Hepatocyte (in vitro differentiated cells): Measurements from ENCODE around the gene KPNA4. TPM values are rescaled to one million over a fixed set of nuclear protein-coding genes. Genes with fewer than 3 reads are reported as not detected.

Experiments used
- DNase-seq: peaks from one replicate; pipeline ENCODE4 v3.0.0-alpha.2; 2016; ENCODE audit warnings: low spot score
- H2AFZ ChIP-seq: fragments of 200-600 bp; sonication (generic); 2 replicates; pipeline ENCODE4 v1.6.0; 2016; ENCODE audit warnings: antibody characterized with exemption, mild to moderate bottlenecking
- H3K27ac ChIP-seq: fragments of 200-600 bp; sonication (generic); 2 replicates; pipeline ENCODE4 v1.5.1; 2016; ENCODE audit warnings: mild to moderate bottlenecking
- H3K27me3 ChIP-seq: fragments of 200-600 bp; sonication (generic); 2 replicates; pipeline ENCODE4 v1.6.1; 2016
- H3K36me3 ChIP-seq: fragments of 200-600 bp; sonication (generic); replicated peaks from 2 replicates; pipeline ENCODE4 v1.5.1; 2016; ENCODE audit warnings: low read depth; ENCODE audit not compliant: insufficient read depth
- H3K4me1 ChIP-seq: fragments of 200-600 bp; sonication (generic); 2 replicates; pipeline ENCODE4 v1.5.1; 2016; ENCODE audit warnings: mild to moderate bottlenecking, moderate library complexity; ENCODE audit not compliant: insufficient read depth
- H3K4me2 ChIP-seq: fragments of 200-600 bp; sonication (generic); 2 replicates; pipeline ENCODE4 v1.6.0; 2016
- H3K4me3 ChIP-seq: fragments of 200-600 bp; sonication (generic); 2 replicates; pipeline ENCODE4 v1.5.1; 2016; ENCODE audit warnings: mild to moderate bottlenecking
- H3K79me2 ChIP-seq: fragments of 200-600 bp; sonication (generic); 2 replicates; pipeline ENCODE4 v1.6.0; 2017; ENCODE audit warnings: mild to moderate bottlenecking
- H3K9me2 ChIP-seq: fragments of 200-600 bp; sonication (generic); replicated peaks from 2 replicates; pipeline ENCODE4 v1.6.0; 2017; ENCODE audit warnings: mild to moderate bottlenecking; ENCODE audit not compliant: insufficient read depth
- H3K9me3 ChIP-seq: fragments of 200-600 bp; sonication (generic); 2 replicates; pipeline ENCODE4 v1.5.1; 2016; ENCODE audit warnings: low read depth, mild to moderate bottlenecking
- H4K20me1 ChIP-seq: fragments of 200-600 bp; sonication (generic); 2 replicates; pipeline ENCODE4 v1.6.0; 2016; ENCODE audit warnings: mild to moderate bottlenecking; ENCODE audit not compliant: insufficient read depth, poor library complexity, severe bottlenecking
- EZH2 ChIP-seq: fragments of 200-600 bp; sonication (generic); IDR thresholded peaks from 2 replicates; pipeline ENCODE4 v1.6.1; 2016; ENCODE audit warnings: antibody characterized with exemption, mild to moderate bottlenecking, borderline replicate concordance
- EZH2phosphoT487 ChIP-seq: fragments of 200-600 bp; sonication (generic); IDR thresholded peaks from one replicate; pipeline ENCODE4 v1.6.1; 2018; ENCODE audit warnings: antibody characterized with exemption, mild to moderate bottlenecking, low read depth, moderate library complexity; ENCODE audit not compliant: unreplicated experiment, severe bottlenecking
- WGBS: methylation state at CpG from one replicate; pipeline ENCODE4 v1.1.6; 2016; ENCODE audit warnings: low lambda C conversion rate; ENCODE audit errors: missing lambda C conversion rate; 5-methylcytosine and 5-hydroxymethylcytosine counted together
- polyA plus RNA-seq: library from polyadenylated mRNA; unstranded; fragments of >200 nt; fragmentation: Nextera tagmentation; extraction: Ambion mirVana; gene quantifications from 2 replicates; pipeline ENCODE4 v1.2.1, GENCODE V29; 2016
- total RNA-seq: library from RNA; depleted of rRNA; stranded (reverse); fragments of >200 nt; gene quantifications from 2 replicates; pipeline ENCODE4 v1.2.3, GENCODE V29; 2014
- TF ChIP-seq, protein P1 (sequence below): fragments of 200-600 bp; sonication (generic); IDR thresholded peaks from 2 replicates; pipeline ENCODE4 v1.5.1; 2016; ENCODE audit warnings: antibody characterized with exemption, mild to moderate bottlenecking; ENCODE audit not compliant: poor library complexity

Gene KPNA4
- total and polyA plus RNA-seq, 2 experiments from 2014 or later: 13.0 to 26.6 TPM

GRCh38 chr3:160567774-160568173 is 2.4 kb upstream of the KPNA4 start:
- no peak overlapping the region for H3K4me3 ChIP-seq
- no peaks in the 10 kb centered on the region for H3K27me3 ChIP-seq
- DNase-seq: no peak
- H3K4me1 ChIP-seq: peaks cover 10% of the 10 kb centered on the region
- WGBS: 100% methylated on average over 3 of the region's 3 CpGs
- H3K79me2 ChIP-seq: peaks cover 28% of the 10 kb centered on the region
- H3K9me2 ChIP-seq: no peaks in the 10 kb centered on the region
- peak overlapping the region; percentile 79 for H3K4me2 ChIP-seq
- H4K20me1 ChIP-seq: peaks cover 18% of the 10 kb centered on the region
- no peak overlapping the region for H3K27ac ChIP-seq
- H2AFZ ChIP-seq: no peak overlapping the region
- H3K9me3 ChIP-seq: no peaks in the 10 kb centered on the region
- H3K36me3 ChIP-seq: no peaks in the 10 kb centered on the region
- TF ChIP-seq EZH2 (no peak), EZH2phosphoT487 (no peak)
- TF ChIP-seq, protein P1, sequence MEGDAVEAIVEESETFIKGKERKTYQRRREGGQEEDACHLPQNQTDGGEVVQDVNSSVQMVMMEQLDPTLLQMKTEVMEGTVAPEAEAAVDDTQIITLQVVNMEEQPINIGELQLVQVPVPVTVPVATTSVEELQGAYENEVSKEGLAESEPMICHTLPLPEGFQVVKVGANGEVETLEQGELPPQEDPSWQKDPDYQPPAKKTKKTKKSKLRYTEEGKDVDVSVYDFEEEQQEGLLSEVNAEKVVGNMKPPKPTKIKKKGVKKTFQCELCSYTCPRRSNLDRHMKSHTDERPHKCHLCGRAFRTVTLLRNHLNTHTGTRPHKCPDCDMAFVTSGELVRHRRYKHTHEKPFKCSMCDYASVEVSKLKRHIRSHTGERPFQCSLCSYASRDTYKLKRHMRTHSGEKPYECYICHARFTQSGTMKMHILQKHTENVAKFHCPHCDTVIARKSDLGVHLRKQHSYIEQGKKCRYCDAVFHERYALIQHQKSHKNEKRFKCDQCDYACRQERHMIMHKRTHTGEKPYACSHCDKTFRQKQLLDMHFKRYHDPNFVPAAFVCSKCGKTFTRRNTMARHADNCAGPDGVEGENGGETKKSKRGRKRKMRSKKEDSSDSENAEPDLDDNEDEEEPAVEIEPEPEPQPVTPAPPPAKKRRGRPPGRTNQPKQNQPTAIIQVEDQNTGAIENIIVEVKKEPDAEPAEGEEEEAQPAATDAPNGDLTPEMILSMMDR: no peak

DNA sequence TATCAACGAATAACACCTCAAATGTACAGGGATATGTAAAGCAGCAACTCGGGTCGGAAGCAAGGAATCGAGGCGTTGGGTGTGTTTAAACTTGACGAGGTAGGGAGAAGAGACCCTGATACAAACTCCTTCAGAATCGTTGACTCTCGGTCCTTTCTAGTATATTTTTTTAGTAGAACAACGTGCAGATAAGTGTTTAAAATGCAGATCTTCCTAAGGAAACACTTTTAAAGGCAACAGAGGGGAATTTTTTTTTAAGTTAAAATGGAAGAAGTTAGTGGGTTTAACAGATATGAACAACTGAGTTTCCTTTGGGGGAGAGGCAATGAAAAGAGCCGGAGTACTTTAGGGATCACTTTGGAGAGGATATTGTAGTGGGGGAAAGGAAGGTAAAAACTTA is 1.1 kb upstream of the KPNA4 start:
- Histone ChIP-seq H4K20me1 (peaks cover 30% of the 10 kb centered on the region), H3K27me3 (no peaks in the 10 kb centered on the region), H3K9me2 (no peaks in the 10 kb centered on the region), H2AFZ (peak overlapping the region; percentile 74), H3K4me1 (peaks cover 18% of the 10 kb centered on the region), H3K36me3 (no peaks in the 10 kb centered on the region), H3K4me3 (peak overlapping the region; percentile 56), H3K27ac (peak overlapping the region; percentile 96), H3K79me2 (peaks cover 41% of the 10 kb centered on the region), H3K4me2 (peak overlapping the region; percentile 79), H3K9me3 (no peaks in the 10 kb centered on the region)
- WGBS: 10% methylated on average over 10 of the region's 10 CpGs
- DNase-seq: no peak
- no peak for TF ChIP-seq EZH2
- TF ChIP-seq, protein P1: no peak
- no peak for TF ChIP-seq EZH2phosphoT487

- Histone ChIP-seq H3K4me1 (peaks cover 18% of the 10 kb centered on the region), H2AFZ (peak overlapping the region; percentile 82), H3K4me3 (peak overlapping the region; percentile 66), H3K9me3 (no peaks in the 10 kb centered on the region), H4K20me1 (peaks cover 45% of the 10 kb centered on the region), H3K9me2 (no peaks in the 10 kb centered on the region), H3K36me3 (no peaks in the 10 kb centered on the region), H3K4me2 (peak overlapping the region; percentile 39), H3K79me2 (peaks cover 56% of the 10 kb centered on the region), H3K27ac (peak overlapping the region; percentile 100), H3K27me3 (no peaks in the 10 kb centered on the region)
- TF ChIP-seq, protein P1: no peak
- TF ChIP-seq EZH2phosphoT487 (no peak), EZH2 (no peak)
- DNase-seq: peak; percentile 88
- WGBS: 4% methylated on average over 10 of the region's 62 CpGs
Measured at GRCh38 chr3:160564949-160565441, 376 bp downstream of the KPNA4 start.
